ENCODE measurements around the gene LANCL2.
"Not testable (repeated sequence)": the region's sequence is repeated elsewhere in the genome, so short reads cannot be mapped to it uniquely, and the experiment has no call there.

The LANCL2 gene

GRCh38 chr7:55363386-55364170, 1.6 kb upstream of the LANCL2 start:
- DNase-seq = no peak

- DNase-seq = peak; percentile 92
Observed at GRCh38 chr7:55365675-55366460, 731 bp downstream of the LANCL2 start.

GRCh38 chr7:55366461-55367070, 1.4 kb downstream of the LANCL2 start:
- DNase-seq = no peak

- no peak for DNase-seq
Observed at GRCh38 chr7:55367283-55367840, 2.2 kb downstream of the LANCL2 start.

- no peak for DNase-seq
Observed at GRCh38 chr7:55369427-55370400, 4.6 kb downstream of the LANCL2 start.

- DNase-seq = no peak
Observed at GRCh38 chr7:55374213-55374612, 9.1 kb downstream of the LANCL2 start.

- no peak for DNase-seq
Observed at GRCh38 chr7:55375237-55375636, 10.1 kb downstream of the LANCL2 start.

- DNase-seq = no peak
Observed at GRCh38 chr7:55377162-55377817, 12.2 kb downstream of the LANCL2 start.

GRCh38 chr7:55379285-55379684, 14.1 kb downstream of the LANCL2 start:
- no peak for DNase-seq

GRCh38 chr7:55381189-55381588, 16.1 kb downstream of the LANCL2 start:
- no peak for DNase-seq

- no peak for DNase-seq
Observed at GRCh38 chr7:55381696-55382095, 16.6 kb downstream of the LANCL2 start.

GRCh38 chr7:55382251-55382650, 17.1 kb downstream of the LANCL2 start:
- no peak for DNase-seq

- DNase-seq = no peak
Observed at GRCh38 chr7:55386541-55386940, 21.4 kb downstream of the LANCL2 start.

- DNase-seq = no peak
Observed at GRCh38 chr7:55387062-55387965, 22.2 kb downstream of the LANCL2 start.

GRCh38 chr7:55396233-55396785, 31.2 kb downstream of the LANCL2 start:
- DNase-seq = no peak

GRCh38 chr7:55397617-55398016, 32.5 kb downstream of the LANCL2 start:
- no peak for DNase-seq

- no peak for DNase-seq
Observed at GRCh38 chr7:55400191-55400590, 35.1 kb downstream of the LANCL2 start.

GRCh38 chr7:55402506-55402905, 37.4 kb downstream of the LANCL2 start:
- DNase-seq = not testable (repeated sequence)

GRCh38 chr7:55405856-55406541, 40.9 kb downstream of the LANCL2 start:
- no peak for DNase-seq

Measured in T-helper 9 cell (primary cell).